Left renal pelvis (tissue), 4 donors: ENCODE results near the gene ENG. TPM values are rescaled to one million over a fixed set of nuclear protein-coding genes. Genes with fewer than 3 reads are reported as not detected.

ENCODE experiments used
- DNase-seq, 4 donors: peaks; one replicate each; pipeline ENCODE4 v3.0.0-alpha.2; 2013; ENCODE audit warnings: low read depth in 4 of 4, low spot score in 3 of 4
- polyA plus RNA-seq, 4 donors: library from polyadenylated mRNA; unstranded; fragments of 120-200 nt; gene quantifications; one replicate each; pipeline ENCODE4 v1.2.1, GENCODE V29; 2013; ENCODE audit not compliant: insufficient read length in 4 of 4

Gene ENG
- polyA plus RNA-seq, 4 donors = 76.1 to 91.7 (median 83.2) TPM

GRCh38 chr9:127866535-127866934 lies 12.1 kb upstream of the ENG start:
- DNase-seq = no peak

- no peak for DNase-seq
Measured at GRCh38 chr9:127865645-127866464, 11.4 kb upstream of the ENG start.

GRCh38 chr9:127863191-127863621 lies 8.7 kb upstream of the ENG start:
- no peak for DNase-seq

GRCh38 chr9:127862075-127863011 lies 7.9 kb upstream of the ENG start:
- DNase-seq = no peak

GRCh38 chr9:127860779-127861178 lies 6.3 kb upstream of the ENG start:
- no peak for DNase-seq

GRCh38 chr9:127860260-127860659 lies 5.8 kb upstream of the ENG start:
- no peak for DNase-seq

GRCh38 chr9:127858041-127858512 lies 3.6 kb upstream of the ENG start:
- DNase-seq = no peak

DNA sequence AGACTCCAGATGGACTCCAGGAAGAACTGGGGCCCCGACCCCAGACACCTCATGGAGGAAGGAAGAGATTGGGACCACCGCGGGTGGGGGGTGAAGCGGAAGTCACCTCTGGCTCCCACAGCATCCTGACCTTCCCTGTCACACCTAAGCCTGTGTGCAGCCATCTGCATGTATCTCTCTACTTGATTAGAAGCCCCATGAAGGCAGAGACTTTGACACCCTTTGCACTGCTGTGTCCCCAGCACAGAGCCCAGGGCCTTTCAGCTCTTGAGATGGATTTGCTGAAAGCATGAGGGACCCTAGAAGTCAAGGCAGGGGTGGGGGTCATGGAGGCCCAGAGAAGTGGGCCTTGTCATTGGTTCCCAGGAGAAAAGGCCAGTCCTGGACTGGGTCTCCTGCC lies 2.8 kb upstream of the ENG start:
- DNase-seq = no peak

- DNase-seq = no peak
Measured at GRCh38 chr9:127856729-127857116, 2.3 kb upstream of the ENG start.

GRCh38 chr9:127856094-127856728 lies 1.8 kb upstream of the ENG start:
- no peak for DNase-seq

GRCh38 chr9:127855522-127855921 lies 1.1 kb upstream of the ENG start:
- no peak for DNase-seq

DNA sequence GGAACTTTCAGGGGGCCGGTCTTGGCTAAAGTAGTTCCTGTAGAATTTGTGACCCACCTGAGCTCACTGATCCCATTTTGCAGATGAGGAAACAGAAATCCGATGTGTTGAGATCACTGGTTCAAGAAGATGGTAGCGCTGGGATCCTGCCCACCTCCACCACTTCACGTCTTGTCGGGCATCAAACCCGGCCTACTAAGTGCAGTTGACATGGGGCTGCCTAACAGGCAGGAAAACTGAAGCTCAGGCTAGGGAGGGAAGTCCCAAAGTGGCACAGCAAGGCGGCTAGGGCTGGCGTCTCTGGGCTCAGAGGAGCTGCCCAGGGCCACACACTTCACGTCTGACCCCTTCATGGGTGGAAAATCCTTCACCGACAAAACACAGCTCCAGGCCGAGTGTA lies 502 bp upstream of the ENG start:
- no peak for DNase-seq

DNA sequence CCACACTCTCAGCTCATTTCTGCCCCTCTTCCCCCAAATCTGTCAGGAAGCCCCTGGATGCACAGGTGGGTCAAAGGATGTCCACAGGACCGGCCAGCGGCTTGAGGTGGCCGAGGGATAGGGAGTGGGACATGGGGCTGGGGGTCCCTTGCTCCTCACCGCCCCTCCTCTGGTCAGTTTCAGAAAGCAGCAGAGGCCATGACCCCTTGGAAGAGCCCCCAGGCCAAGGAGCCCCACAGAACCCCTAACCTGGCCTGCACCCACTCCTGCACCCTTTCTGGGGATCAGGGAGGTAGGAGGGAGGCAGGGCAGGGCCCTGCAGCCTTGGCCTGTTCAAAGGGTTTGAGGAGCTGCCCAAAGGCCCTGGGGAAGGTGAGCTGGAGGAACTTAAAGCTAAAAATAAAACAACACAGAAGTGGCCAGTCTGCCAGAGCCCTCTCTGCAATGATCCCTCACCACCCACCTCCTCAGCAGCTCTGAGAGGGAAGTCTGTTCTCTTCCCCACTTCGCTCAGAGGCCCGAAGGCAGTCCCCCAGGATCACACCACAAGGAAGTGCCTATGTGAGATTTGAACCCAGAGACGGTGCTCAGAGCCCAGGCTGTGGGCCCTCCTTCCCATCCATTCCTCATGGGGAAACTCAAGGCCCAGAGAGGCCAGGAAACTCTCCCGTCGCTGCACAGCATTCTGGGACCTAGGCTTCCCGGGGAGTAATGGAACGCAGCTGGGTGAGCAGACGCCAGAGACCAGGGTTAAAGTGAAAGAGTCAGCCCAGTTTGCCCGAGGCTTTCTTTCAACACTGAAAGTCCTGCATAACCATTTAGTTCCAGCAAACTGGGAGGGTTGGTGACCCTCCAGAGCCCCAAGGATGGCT lies 910 bp downstream of the ENG start:
- no peak for DNase-seq

DNA sequence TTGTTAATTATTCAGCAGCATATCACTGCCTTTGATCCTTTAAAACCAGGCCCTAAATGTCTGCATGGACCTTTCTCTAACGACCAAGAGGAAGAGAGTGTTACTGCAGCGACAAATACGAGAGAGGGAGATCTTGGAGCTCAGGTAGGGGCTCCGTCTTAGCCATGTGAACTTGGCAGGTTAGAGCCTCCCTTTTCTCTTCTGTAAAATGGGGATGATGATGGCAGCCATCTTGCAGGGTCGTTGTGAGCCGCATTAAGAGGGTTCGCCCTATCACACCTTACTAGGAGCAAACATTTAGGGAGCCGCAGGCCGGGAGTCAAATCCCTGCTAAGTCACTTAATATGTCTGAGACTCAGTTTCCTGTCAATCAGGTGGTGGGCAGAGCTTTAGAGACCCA lies 1.6 kb downstream of the ENG start:
- DNase-seq = no peak

DNA sequence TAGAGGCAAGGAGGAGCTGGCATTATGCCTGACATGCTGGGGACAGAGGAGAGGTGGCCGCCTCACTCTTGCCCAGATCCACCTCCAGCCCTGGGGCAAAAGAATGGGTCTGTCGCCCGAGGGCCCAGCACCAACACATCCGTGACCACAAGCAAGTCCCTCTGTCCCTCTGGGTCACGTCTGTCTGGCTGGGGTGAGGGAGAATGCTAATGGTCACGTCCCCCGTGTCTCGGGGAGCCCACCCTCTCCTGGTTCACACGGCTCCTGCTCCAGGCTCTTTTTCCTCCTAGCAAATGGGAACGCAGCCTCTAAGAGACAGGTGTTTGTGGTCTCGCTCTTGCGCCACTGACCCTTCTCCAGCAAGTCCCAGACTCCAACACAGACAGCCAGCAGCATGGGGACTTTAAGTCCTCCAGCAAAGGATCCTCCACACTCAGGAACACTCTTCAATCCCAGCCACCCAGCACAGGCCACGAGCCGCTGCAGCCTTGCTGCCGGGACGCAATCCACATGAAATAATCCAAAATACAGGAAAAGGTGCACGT lies 4.1 kb downstream of the ENG start:
- DNase-seq = no peak

DNA sequence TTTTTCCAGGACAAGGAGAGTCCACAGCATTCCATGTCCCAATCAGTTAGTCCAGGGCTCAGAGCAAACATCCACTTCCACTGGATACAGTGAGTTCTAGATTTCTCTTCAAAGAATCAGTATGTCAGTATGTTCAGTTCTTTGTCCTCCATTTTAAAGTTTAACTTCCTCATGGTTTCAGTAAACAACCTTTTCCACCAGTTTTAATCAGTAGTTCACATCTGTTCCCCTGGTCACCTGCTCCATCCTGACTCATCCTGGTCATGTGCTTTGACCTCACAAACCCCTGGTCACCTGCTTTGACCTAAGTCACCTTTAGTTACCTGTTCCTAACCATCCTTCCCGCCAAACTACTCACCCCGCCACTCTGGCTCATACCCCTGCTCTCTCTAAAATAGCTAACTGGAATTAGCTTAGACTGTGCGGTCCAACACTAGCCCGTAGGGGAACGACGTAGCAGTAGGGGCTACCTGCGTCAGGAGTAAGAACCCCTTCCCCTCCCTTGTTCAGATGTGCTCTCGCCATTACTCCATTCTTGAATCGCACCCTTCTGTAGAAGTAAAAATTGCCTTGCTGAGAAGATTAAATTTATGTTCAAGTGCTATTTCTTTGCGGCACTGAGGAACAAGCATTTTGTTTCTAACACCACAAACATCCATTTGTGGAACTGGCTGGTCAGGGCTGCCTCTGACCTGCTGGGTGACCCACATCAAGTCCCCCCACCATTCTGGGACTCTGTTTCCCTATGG lies 5.5 kb downstream of the ENG start:
- DNase-seq = no peak

- DNase-seq = no peak
Measured at GRCh38 chr9:127847833-127848755, 6.4 kb downstream of the ENG start.

DNA sequence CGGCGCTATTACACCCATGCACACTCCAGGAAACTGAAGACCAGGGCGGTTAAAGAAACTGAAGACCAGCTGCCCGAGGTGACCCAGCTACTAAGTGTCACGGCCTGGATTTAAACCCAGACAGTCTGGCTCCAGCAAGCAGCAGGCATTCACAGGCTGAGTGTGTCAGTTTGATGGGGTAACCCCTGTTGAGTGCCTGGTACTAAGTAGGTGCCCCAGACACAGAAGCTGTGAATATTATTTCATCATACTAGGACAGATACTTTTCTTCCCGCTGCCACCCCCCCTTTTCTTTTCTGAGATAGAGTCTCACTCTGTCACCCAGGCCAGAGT lies 7.3 kb downstream of the ENG start:
- DNase-seq = no peak
